RPMI8226 (cell line): ENCODE data around the gene GABRA5.
"Not testable (repeated sequence)": the region's sequence is repeated elsewhere in the genome, so short reads cannot be mapped to it uniquely, and the experiment has no call there.

Source experiments
- DNase-seq: peaks from one replicate; pipeline ENCODE4 v3.0.0-alpha.2; 2015

Gene GABRA5

DNA sequence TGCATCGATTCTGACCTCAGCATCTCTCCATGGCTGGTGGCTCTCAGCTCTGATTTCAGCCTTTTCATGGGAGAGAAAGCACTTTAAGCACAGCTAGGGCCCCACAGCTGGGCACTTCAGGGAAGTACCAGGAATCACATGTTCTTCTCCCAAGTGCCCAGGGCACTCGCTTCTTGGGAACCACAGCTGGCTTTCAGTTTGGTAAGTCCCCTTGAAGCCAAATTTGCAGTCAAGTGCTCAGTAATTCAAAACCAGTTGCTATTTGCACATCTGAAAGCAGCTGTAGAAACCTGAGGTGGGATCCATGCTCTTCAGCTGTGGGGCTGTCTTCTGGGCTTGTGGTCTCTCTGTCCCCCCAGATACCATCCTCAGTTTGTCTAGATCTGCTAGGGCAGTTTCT, 12.8 kb downstream of the GABRA5 start:
- no peak for DNase-seq

GRCh38 chr15:26882112-26882511, 15.2 kb downstream of the GABRA5 start:
- no peak for DNase-seq

- no peak for DNase-seq
Observed at GRCh38 chr15:26882616-26883365, 15.9 kb downstream of the GABRA5 start.

GRCh38 chr15:26883466-26883865, 16.6 kb downstream of the GABRA5 start:
- DNase-seq = no peak

GRCh38 chr15:26886566-26886965, 19.7 kb downstream of the GABRA5 start:
- DNase-seq = no peak

- DNase-seq = no peak
Observed at GRCh38 chr15:26887926-26888666, 21.2 kb downstream of the GABRA5 start.

- no peak for DNase-seq
Observed at GRCh38 chr15:26888761-26889160, 21.9 kb downstream of the GABRA5 start.

- DNase-seq = peak; percentile 53
Observed at GRCh38 chr15:26889298-26889898, 22.5 kb downstream of the GABRA5 start.

- DNase-seq = no peak
Observed at GRCh38 chr15:26890451-26890850, 23.6 kb downstream of the GABRA5 start.

- no peak for DNase-seq
Observed at GRCh38 chr15:26890988-26891387, 24.1 kb downstream of the GABRA5 start.

DNA sequence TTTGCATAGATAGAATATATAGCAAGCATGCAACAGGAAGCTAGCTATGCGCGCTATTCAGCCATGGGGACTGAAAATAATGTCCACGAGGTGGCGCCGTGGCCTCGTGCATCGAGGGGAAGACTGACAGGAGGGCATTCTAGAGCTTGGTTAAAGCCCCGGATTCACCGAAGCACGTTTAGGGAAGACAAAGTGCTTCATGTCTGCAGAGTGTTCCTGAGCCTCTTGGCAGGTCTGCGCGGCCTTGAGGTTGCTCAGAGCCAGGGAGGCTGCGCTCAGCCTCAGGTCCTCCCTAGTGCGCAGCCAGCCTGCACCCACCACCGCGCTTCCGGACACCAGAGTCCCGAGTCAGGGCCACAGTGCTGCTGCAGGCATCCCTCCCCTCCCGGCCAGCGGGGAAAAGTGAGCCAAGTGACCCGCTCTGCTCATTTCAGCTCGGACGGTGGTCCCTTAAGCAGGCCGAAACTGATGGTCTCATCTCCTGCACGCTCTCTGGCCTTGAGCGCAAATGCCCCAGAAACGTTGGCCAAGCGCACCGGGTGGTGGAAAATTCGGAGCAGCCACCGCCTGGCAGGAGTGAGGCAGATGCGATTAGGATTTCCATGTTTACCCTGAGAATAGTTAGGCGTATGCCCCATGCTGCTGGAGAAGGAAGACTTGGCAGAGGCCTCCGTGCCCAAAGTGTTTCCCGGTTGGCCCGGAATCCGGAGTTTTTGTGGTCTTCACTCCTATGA, 24.8 kb downstream of the GABRA5 start:
- peak; percentile 75 for DNase-seq

DNA sequence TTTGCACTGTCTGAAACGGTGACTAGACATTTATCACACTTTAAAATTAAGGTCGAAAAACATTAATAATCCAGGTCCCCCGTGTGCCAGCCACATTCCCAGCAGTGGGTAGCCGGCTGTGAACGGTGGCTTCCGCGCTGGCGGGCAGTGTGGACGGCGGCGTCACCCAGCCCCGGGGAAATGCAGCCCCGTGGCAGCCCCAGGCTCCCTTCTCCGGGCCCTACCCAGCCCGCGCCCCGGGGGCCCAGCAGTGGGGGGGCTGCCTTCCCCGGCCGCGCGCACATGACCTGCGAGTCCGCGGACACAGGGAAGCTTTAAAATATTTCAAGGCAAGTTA, 25.3 kb downstream of the GABRA5 start:
- DNase-seq = no peak

GRCh38 chr15:26892678-26893077, 25.8 kb downstream of the GABRA5 start:
- DNase-seq = no peak

GRCh38 chr15:26893351-26894065, 26.6 kb downstream of the GABRA5 start:
- no peak for DNase-seq

- no peak for DNase-seq
Observed at GRCh38 chr15:26894181-26894580, 27.3 kb downstream of the GABRA5 start.

DNA sequence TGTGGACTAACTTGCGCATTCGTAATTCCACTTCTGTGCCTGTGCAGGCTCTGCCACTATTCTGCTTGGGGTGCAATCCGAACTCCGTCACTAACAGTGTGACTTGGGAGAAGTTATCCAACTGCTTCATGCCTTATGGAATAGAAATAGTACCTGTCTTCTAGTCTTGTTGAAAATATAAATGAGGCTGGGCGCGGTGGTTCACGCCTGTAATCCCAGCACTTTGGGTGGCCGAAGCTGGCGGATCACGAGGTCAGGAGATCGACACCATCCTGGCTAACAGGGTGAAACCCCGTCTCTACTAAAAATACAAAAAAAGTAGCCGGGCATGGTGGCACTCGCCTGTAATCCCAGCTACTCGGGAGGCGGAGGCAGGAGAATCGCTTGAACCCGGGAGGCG, 28.5 kb downstream of the GABRA5 start:
- DNase-seq = not testable (repeated sequence)

- no peak for DNase-seq
Observed at GRCh38 chr15:26899658-26900057, 32.8 kb downstream of the GABRA5 start.

GRCh38 chr15:26901041-26901440, 34.2 kb downstream of the GABRA5 start:
- DNase-seq = no peak

- no peak for DNase-seq
Observed at GRCh38 chr15:26910715-26911114, 43.9 kb downstream of the GABRA5 start.

- no peak for DNase-seq
Observed at GRCh38 chr15:26921433-26921832, 54.6 kb downstream of the GABRA5 start.

- DNase-seq = no peak
Observed at GRCh38 chr15:26926081-26926480, 59.2 kb downstream of the GABRA5 start.

DNA sequence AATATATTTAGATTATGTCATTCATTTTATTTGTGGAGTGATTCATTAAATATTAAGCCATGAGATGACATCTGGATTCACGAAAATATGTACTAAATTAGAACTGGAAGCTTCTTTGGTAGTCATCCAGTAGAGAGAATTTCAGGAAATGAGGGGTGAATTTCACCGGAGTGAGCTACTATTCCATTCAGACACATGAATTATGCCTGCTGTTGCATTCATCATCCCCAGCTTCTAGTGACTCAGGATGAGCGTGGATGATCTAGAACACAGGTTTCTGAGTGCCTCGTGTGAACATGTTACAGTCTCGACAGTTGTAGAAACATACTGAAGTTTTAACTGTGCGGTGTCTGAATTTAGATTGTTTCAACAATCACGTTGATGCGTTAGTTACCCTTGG, 61.2 kb downstream of the GABRA5 start:
- no peak for DNase-seq

DNA sequence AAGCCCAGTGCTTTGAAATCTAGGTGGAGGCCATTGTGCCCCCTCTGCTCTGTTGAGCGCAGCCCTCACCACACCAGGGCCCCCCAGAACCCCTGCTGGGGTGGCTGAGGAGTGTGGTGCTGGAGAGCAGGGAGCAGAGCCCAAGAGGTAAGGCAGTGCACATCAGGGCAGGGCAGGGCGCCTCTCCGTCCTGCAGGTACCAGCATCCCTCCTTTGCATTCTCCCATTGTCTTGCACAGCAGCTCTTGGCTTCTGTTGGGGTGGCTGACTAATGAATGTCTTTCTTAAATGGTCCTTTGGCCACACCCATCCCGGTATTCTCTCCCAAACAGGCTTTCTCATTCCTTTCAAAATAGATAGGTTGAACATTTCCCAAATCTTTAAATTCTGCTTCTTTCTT, 62.7 kb downstream of the GABRA5 start:
- no peak for DNase-seq
